Vagina (tissue), 2 donors: ENCODE data around the gene ABHD8. TPM values are rescaled to one million over a fixed set of nuclear protein-coding genes. Genes with fewer than 3 reads are reported as not detected.

Experiments used
- DNase-seq, 2 donors: peaks; one replicate each; pipeline ENCODE4 v3.0.0-alpha.2; 2017; ENCODE audit errors: extremely low spot score in 2 of 2
- H3K27ac ChIP-seq: fragments of 200-600 bp; sonication (generic); one replicate; pipeline ENCODE4 v1.5.1; 2019
- H3K27me3 ChIP-seq: fragments of 200-600 bp; sonication (generic); one replicate; pipeline ENCODE4 v1.5.1; 2019
- H3K36me3 ChIP-seq, 2 donors: fragments of 200-600 bp; sonication (generic); one replicate each; pipeline ENCODE4 v1.5.1; 2017 to 2019
- H3K4me1 ChIP-seq: fragments of 200-600 bp; sonication (generic); one replicate; pipeline ENCODE4 v1.5.1; 2019
- H3K4me3 ChIP-seq, 2 donors: fragments of 200-600 bp; sonication (generic); 1 replicate in 1 of 2; 2 replicates in 1 of 2; pipeline ENCODE4 v1.5.1; 2016 to 2019
- H3K9me3 ChIP-seq: fragments of 200-600 bp; sonication (generic); one replicate; pipeline ENCODE4 v1.5.1; 2019
- CTCF ChIP-seq, 3 experiments: fragments of 450-650 bp in 2 of 3; fragments of 200-600 bp in 1 of 3; sonication (generic) in 1 of 3; IDR thresholded peaks; one replicate each; pipeline ENCODE4 v1.5.1; 2017 to 2019; ENCODE audit warnings: antibody characterized with exemption in 3 of 3, mild to moderate bottlenecking in 2 of 3, moderate library complexity in 2 of 3
- POLR2A ChIP-seq, 2 donors: fragments of 450-650 bp; IDR thresholded peaks; one replicate each; pipeline ENCODE4 v1.6.1; 2017; ENCODE audit warnings: antibody characterized with exemption in 2 of 2, mild to moderate bottlenecking in 2 of 2, moderate library complexity in 2 of 2
- POLR2AphosphoS5 ChIP-seq, 2 donors: sonication (generic); formaldehyde crosslinking; IDR thresholded peaks; one replicate each; pipeline ENCODE4 v1.9.0; 2017; ENCODE audit warnings: antibody characterized with exemption in 2 of 2, mild to moderate bottlenecking in 2 of 2, low read depth in 1 of 2; ENCODE audit not compliant: insufficient read depth in 1 of 2
- intact Hi-C: fragments of 100-400 bp; cut with DNase I; formaldehyde crosslinking; loops from one replicate; pipeline ENCODE4 v1.15.1; 2023
- total RNA-seq: library from RNA; depleted of rRNA; stranded (reverse); fragments of >200 nt; gene quantifications from one replicate; pipeline ENCODE4 v1.2.3, GENCODE V29; 2016

The ABHD8 gene
- total RNA-seq, 1 donor from 2014 or later, result 10.8 TPM

DNA sequence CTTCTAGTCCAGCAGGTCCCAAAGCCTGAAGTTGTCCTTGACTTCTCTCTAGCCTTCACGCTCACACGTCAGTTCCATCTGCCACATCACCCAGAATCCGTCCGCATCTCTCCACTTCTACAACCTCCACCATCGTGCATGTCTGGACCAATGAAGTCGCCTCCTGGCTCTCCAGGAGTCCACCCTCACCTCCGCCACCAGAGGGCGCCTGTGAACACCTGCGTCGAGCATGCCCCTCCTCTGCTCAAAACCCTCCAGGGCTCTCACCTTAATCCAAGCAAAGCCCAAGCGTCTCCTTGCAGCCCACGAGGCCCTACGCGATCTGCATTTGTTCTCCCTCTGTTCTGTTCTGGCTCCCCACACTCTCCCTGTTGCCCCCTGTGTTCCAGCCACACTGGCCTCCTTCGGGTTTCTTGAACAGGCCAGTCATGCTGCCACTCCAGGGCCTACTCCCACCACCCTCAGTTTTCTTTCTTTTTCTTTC is 42.3 kb downstream of the ABHD8 start:
- no peak overlapping the region for H3K27ac ChIP-seq
- no peaks in the 10 kb centered on the region for H3K27me3 ChIP-seq
- no peaks in the 10 kb centered on the region for H3K36me3 ChIP-seq
- intact Hi-C loops, result no loop called here
- no peak for DNase-seq
- TF ChIP-seq POLR2AphosphoS5 (IDR thresholded peaks at IDR 0.05; ENCODE audit: insufficient read depth in 1 of 2, low read depth in 1 of 2), result peak; percentile 16 to 26
- peak; percentile 50 to 75 (median 68) for TF ChIP-seq CTCF (IDR thresholded peaks at IDR 0.05)
- TF ChIP-seq POLR2A (IDR thresholded peaks at IDR 0.05), result no peak
- no peaks in the 10 kb centered on the region for H3K9me3 ChIP-seq
- no peak overlapping the region for H3K4me3 ChIP-seq
- H3K4me1 ChIP-seq, result no peaks in the 10 kb centered on the region

GRCh38 chr19:17259934-17260333 is 43.3 kb downstream of the ABHD8 start:
- Histone ChIP-seq H3K27ac (no peak overlapping the region), H3K36me3 (no peaks in the 10 kb centered on the region), H3K27me3 (no peaks in the 10 kb centered on the region), H3K4me3 (no peak overlapping the region), H3K9me3 (no peaks in the 10 kb centered on the region), H3K4me1 (no peaks in the 10 kb centered on the region)
- intact Hi-C loops, result no loop called here
- DNase-seq, result no peak
- TF ChIP-seq POLR2A (IDR thresholded peaks at IDR 0.05) (no peak), CTCF (IDR thresholded peaks at IDR 0.05) (no peak), POLR2AphosphoS5 (IDR thresholded peaks at IDR 0.05; ENCODE audit: insufficient read depth in 1 of 2, low read depth in 1 of 2) (no peak)

GRCh38 chr19:17259118-17259780 is 44.0 kb downstream of the ABHD8 start:
- Histone ChIP-seq H3K36me3 (no peaks in the 10 kb centered on the region), H3K4me1 (no peaks in the 10 kb centered on the region), H3K4me3 (no peak overlapping the region), H3K9me3 (no peaks in the 10 kb centered on the region), H3K27ac (no peak overlapping the region), H3K27me3 (no peaks in the 10 kb centered on the region)
- TF ChIP-seq POLR2A (IDR thresholded peaks at IDR 0.05), result no peak
- TF ChIP-seq POLR2AphosphoS5 (IDR thresholded peaks at IDR 0.05; ENCODE audit: insufficient read depth in 1 of 2, low read depth in 1 of 2), result no peak
- TF ChIP-seq CTCF (IDR thresholded peaks at IDR 0.05), result no peak
- no peak for DNase-seq
- intact Hi-C loops, result no loop called here

- Histone ChIP-seq H3K27ac (no peak overlapping the region), H3K9me3 (no peaks in the 10 kb centered on the region), H3K27me3 (no peaks in the 10 kb centered on the region), H3K4me1 (no peaks in the 10 kb centered on the region), H3K4me3 (no peak overlapping the region), H3K36me3 (no peaks in the 10 kb centered on the region)
- no peak for DNase-seq
- intact Hi-C loops, result no loop called here
- no peak for TF ChIP-seq CTCF (IDR thresholded peaks at IDR 0.05)
- TF ChIP-seq POLR2AphosphoS5 (IDR thresholded peaks at IDR 0.05; ENCODE audit: insufficient read depth in 1 of 2, low read depth in 1 of 2), result no peak
- no peak for TF ChIP-seq POLR2A (IDR thresholded peaks at IDR 0.05)
Observed at GRCh38 chr19:17256130-17256529, 47.1 kb downstream of the ABHD8 start.

DNA sequence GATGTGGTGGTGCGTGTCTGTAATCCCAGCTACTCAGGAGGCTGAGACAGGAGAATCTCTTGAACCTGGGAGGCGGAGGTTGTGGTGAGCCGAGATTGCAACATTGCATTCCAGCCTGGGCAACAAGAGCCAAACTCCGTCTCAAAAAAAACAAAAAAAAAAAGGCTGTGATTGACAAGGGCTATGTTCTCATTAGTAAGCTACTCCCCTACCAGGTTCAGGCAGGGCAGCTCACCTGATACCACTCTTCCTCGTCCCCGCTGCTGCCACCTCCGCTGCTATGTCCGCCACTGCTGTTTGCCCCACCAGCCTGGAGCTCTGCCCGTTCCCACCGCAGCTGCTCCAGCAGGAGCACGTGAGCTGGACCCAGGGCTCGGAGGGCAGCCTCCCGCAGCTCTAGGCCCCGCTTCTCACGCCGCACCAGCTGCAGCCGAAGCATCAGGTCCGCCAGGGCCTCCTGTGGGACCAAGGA is 48.0 kb downstream of the ABHD8 start:
- no peak for TF ChIP-seq POLR2AphosphoS5 (IDR thresholded peaks at IDR 0.05; ENCODE audit: insufficient read depth in 1 of 2, low read depth in 1 of 2)
- TF ChIP-seq CTCF (IDR thresholded peaks at IDR 0.05), result no peak
- TF ChIP-seq POLR2A (IDR thresholded peaks at IDR 0.05), result no peak
- intact Hi-C loops, result no loop called here
- no peaks in the 10 kb centered on the region for H3K27me3 ChIP-seq
- H3K4me3 ChIP-seq, result no peak overlapping the region
- no peak overlapping the region for H3K27ac ChIP-seq
- DNase-seq, result no peak
- no peaks in the 10 kb centered on the region for H3K9me3 ChIP-seq
- no peaks in the 10 kb centered on the region for H3K4me1 ChIP-seq
- H3K36me3 ChIP-seq, result no peaks in the 10 kb centered on the region
